ENCODE data around the gene BCR. TPM values are rescaled to one million over a fixed set of nuclear protein-coding genes. Genes with fewer than 3 reads are reported as not detected.

The BCR gene
- polyA plus RNA-seq, 1 donor from 2014 or later, result 57.5 TPM

DNA sequence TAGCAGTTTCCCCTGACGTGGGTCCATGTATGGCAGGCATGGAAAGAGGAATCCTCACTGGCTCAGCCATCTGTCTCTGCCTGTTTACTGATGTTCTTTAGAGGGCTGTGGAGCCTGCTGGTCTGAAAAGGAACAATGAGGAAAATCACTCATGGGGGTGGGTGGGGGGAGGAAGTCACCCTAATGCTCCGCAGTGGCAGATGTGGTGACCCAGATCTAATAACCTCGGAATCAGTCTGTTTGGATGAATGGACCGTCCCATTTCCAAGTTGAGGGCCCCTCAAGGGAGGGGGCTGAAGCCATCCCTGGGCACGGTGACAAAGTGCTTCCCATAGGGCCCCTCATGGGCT is 4.4 kb downstream of the BCR start:
- H3F3A ChIP-seq (ENCODE audit: insufficient read depth, low read length, poor library complexity, severe bottlenecking), result no peaks in the 10 kb centered on the region
- peaks cover 37% of the 10 kb centered on the region for H4K20me1 ChIP-seq (ENCODE audit: insufficient read depth)
- TF ChIP-seq TAF1 (IDR thresholded peaks at IDR 0.05; ENCODE audit: low read depth) (no peak), EP300 (conservative IDR thresholded peaks at IDR 0.05; ENCODE audit: poor library complexity, severe bottlenecking) (no peak), EZH2 (IDR thresholded peaks at IDR 0.05; ENCODE audit: borderline replicate concordance, insufficient read depth, low read length, poor library complexity, severe bottlenecking) (no peak), MXI1 (conservative IDR thresholded peaks at IDR 0.05; ENCODE audit: poor library complexity, severe bottlenecking) (no peak), POLR2AphosphoS5 (IDR thresholded peaks at IDR 0.05) (no peak), RAD21 (conservative IDR thresholded peaks at IDR 0.05) (no peak)
- TF ChIP-seq, protein P1, sequence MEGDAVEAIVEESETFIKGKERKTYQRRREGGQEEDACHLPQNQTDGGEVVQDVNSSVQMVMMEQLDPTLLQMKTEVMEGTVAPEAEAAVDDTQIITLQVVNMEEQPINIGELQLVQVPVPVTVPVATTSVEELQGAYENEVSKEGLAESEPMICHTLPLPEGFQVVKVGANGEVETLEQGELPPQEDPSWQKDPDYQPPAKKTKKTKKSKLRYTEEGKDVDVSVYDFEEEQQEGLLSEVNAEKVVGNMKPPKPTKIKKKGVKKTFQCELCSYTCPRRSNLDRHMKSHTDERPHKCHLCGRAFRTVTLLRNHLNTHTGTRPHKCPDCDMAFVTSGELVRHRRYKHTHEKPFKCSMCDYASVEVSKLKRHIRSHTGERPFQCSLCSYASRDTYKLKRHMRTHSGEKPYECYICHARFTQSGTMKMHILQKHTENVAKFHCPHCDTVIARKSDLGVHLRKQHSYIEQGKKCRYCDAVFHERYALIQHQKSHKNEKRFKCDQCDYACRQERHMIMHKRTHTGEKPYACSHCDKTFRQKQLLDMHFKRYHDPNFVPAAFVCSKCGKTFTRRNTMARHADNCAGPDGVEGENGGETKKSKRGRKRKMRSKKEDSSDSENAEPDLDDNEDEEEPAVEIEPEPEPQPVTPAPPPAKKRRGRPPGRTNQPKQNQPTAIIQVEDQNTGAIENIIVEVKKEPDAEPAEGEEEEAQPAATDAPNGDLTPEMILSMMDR (IDR thresholded peaks at IDR 0.05; ENCODE audit: poor library complexity, severe bottlenecking), result no peak
- H3K9ac ChIP-seq (ENCODE audit: low read length), result no peak overlapping the region
- no peak overlapping the region for H2AFZ ChIP-seq (ENCODE audit: low read depth, low read length)
- H3K9me2 ChIP-seq (ENCODE audit: insufficient read depth, low read length), result no peaks in the 10 kb centered on the region
- no peaks in the 10 kb centered on the region for H3K27me3 ChIP-seq (ENCODE audit: insufficient read depth, low read depth, low read length)
- H3K27ac ChIP-seq (ENCODE audit: low read length), result no peak overlapping the region
- no peaks in the 10 kb centered on the region for H3K9me3 ChIP-seq (ENCODE audit: low read length)
- peak overlapping the region; percentile 100 for H3K4me2 ChIP-seq (ENCODE audit: low read length)
- peaks cover 78% of the 10 kb centered on the region for H3K79me2 ChIP-seq (replicated peaks; ENCODE audit: insufficient read depth, low read length)
- H3K36me3 ChIP-seq (ENCODE audit: insufficient read depth, low read length), result no peaks in the 10 kb centered on the region
- peak overlapping the region; percentile 91 for H3K4me3 ChIP-seq (ENCODE audit: low read length)

DNA sequence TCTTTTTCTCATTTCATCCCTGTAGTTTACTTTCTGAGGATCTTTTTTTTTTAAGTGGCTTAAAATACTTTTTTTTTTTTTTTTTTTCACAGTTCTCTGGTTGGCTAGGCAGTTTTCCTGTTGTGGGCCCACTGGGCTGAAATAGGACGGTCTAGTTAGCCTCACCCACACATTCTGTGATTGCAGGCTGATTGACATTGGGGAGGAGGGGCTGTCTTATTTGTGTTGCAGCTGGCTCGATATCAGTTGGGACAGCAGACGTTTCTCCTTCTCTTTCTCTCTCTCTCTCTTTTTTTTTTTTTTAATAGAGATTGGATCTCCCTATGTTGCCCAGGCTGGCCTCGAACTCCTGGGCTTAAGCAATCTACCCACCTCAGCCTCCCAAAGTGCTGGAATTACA is 6.9 kb downstream of the BCR start:
- Histone ChIP-seq H2AFZ (ENCODE audit: low read depth, low read length) (no peak overlapping the region), H3K4me2 (ENCODE audit: low read length) (no peak overlapping the region), H3K79me2 (replicated peaks; ENCODE audit: insufficient read depth, low read length) (peaks cover 91% of the 10 kb centered on the region), H4K20me1 (ENCODE audit: insufficient read depth) (peaks cover 29% of the 10 kb centered on the region), H3K9me3 (ENCODE audit: low read length) (no peaks in the 10 kb centered on the region), H3K4me3 (ENCODE audit: low read length) (no peak overlapping the region), H3F3A (ENCODE audit: insufficient read depth, low read length, poor library complexity, severe bottlenecking) (no peaks in the 10 kb centered on the region), H3K9me2 (ENCODE audit: insufficient read depth, low read length) (no peaks in the 10 kb centered on the region), H3K27me3 (ENCODE audit: insufficient read depth, low read depth, low read length) (no peaks in the 10 kb centered on the region), H3K27ac (ENCODE audit: low read length) (no peak overlapping the region), H3K36me3 (ENCODE audit: insufficient read depth, low read length) (peaks cover 11% of the 10 kb centered on the region), H3K9ac (ENCODE audit: low read length) (no peak overlapping the region)
- TF ChIP-seq, protein P2, sequence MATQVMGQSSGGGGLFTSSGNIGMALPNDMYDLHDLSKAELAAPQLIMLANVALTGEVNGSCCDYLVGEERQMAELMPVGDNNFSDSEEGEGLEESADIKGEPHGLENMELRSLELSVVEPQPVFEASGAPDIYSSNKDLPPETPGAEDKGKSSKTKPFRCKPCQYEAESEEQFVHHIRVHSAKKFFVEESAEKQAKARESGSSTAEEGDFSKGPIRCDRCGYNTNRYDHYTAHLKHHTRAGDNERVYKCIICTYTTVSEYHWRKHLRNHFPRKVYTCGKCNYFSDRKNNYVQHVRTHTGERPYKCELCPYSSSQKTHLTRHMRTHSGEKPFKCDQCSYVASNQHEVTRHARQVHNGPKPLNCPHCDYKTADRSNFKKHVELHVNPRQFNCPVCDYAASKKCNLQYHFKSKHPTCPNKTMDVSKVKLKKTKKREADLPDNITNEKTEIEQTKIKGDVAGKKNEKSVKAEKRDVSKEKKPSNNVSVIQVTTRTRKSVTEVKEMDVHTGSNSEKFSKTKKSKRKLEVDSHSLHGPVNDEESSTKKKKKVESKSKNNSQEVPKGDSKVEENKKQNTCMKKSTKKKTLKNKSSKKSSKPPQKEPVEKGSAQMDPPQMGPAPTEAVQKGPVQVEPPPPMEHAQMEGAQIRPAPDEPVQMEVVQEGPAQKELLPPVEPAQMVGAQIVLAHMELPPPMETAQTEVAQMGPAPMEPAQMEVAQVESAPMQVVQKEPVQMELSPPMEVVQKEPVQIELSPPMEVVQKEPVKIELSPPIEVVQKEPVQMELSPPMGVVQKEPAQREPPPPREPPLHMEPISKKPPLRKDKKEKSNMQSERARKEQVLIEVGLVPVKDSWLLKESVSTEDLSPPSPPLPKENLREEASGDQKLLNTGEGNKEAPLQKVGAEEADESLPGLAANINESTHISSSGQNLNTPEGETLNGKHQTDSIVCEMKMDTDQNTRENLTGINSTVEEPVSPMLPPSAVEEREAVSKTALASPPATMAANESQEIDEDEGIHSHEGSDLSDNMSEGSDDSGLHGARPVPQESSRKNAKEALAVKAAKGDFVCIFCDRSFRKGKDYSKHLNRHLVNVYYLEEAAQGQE (IDR thresholded peaks at IDR 0.05; ENCODE audit: borderline replicate concordance), result no peak
- TF ChIP-seq POLR2AphosphoS5 (IDR thresholded peaks at IDR 0.05) (no peak), EP300 (conservative IDR thresholded peaks at IDR 0.05; ENCODE audit: poor library complexity, severe bottlenecking) (no peak), EZH2 (IDR thresholded peaks at IDR 0.05; ENCODE audit: borderline replicate concordance, insufficient read depth, low read length, poor library complexity, severe bottlenecking) (no peak), MXI1 (conservative IDR thresholded peaks at IDR 0.05; ENCODE audit: poor library complexity, severe bottlenecking) (no peak), TAF1 (IDR thresholded peaks at IDR 0.05; ENCODE audit: low read depth) (no peak), SMC3 (conservative IDR thresholded peaks at IDR 0.05; ENCODE audit: poor library complexity) (no peak), RAD21 (conservative IDR thresholded peaks at IDR 0.05) (no peak)
- TF ChIP-seq, protein P1 (IDR thresholded peaks at IDR 0.05; ENCODE audit: poor library complexity, severe bottlenecking), result no peak
